Measurements from ENCODE around the gene DUSP11.

- TF ChIP-seq CTCF (IDR thresholded peaks at IDR 0.05; ENCODE audit: insufficient read depth, low read length, poor library complexity, severe bottlenecking) (no peak), EZH2phosphoT487 (conservative IDR thresholded peaks at IDR 0.05; ENCODE audit: low read length) (no peak)
Measured at GRCh38 chr2:73812635-73813034, 32.7 kb upstream of the DUSP11 start.
